GM21576 (cell line): ENCODE measurements around the gene PRSS48.
"Not testable (repeated sequence)": the region's sequence is repeated elsewhere in the genome, so short reads cannot be mapped to it uniquely, and the experiment has no call there.

Experiments
- ATAC-seq: cut with Tn5 transposase; IDR thresholded peaks from one replicate; pipeline ENCODE4 v1.9.1; 2021; ENCODE audit warnings: mild to moderate bottlenecking, moderate library complexity; ENCODE audit not compliant: unreplicated experiment

The PRSS48 gene

GRCh38 chr4:151315212-151315886 lies 38.4 kb downstream of the PRSS48 start:
- ATAC-seq, result no peak

- ATAC-seq, result no peak
Observed at GRCh38 chr4:151316645-151317044, 39.7 kb downstream of the PRSS48 start.

GRCh38 chr4:151318307-151319006 lies 41.5 kb downstream of the PRSS48 start:
- no peak for ATAC-seq

GRCh38 chr4:151319490-151319889 lies 42.5 kb downstream of the PRSS48 start:
- no peak for ATAC-seq

- no peak for ATAC-seq
Observed at GRCh38 chr4:151321586-151321985, 44.6 kb downstream of the PRSS48 start.

GRCh38 chr4:151322161-151322560 lies 45.2 kb downstream of the PRSS48 start:
- ATAC-seq, result not testable (repeated sequence)

GRCh38 chr4:151322570-151322969 lies 45.6 kb downstream of the PRSS48 start:
- ATAC-seq, result no peak

GRCh38 chr4:151323667-151324066 lies 46.7 kb downstream of the PRSS48 start:
- no peak for ATAC-seq

- no peak for ATAC-seq
Observed at GRCh38 chr4:151324124-151324751, 47.3 kb downstream of the PRSS48 start.

GRCh38 chr4:151324752-151325110 lies 47.8 kb downstream of the PRSS48 start:
- ATAC-seq, result no peak

GRCh38 chr4:151325111-151325948 lies 48.4 kb downstream of the PRSS48 start, which contains the start of gene SH3D19:
Gene SH3D19, minus strand, starts transcription at chr4:151325605. Its CDS starts 253 bp downstream, at chr4:151325352.
- no peak for ATAC-seq

GRCh38 chr4:151325949-151326246 lies 48.9 kb downstream of the PRSS48 start:
- no peak for ATAC-seq

- no peak for ATAC-seq
Observed at GRCh38 chr4:151329217-151330007, 52.5 kb downstream of the PRSS48 start.

GRCh38 chr4:151331276-151332042 lies 54.5 kb downstream of the PRSS48 start:
- no peak for ATAC-seq

- no peak for ATAC-seq
Observed at GRCh38 chr4:151339467-151339866, 62.5 kb downstream of the PRSS48 start.

GRCh38 chr4:151340751-151341385 lies 63.9 kb downstream of the PRSS48 start:
- no peak for ATAC-seq
